Measurements from ENCODE around the gene TAS2R19.
A peak's percentile ranks its signal among the peaks of the same experiment; 100 is the strongest.
"Not testable (repeated sequence)": the region's sequence is repeated elsewhere in the genome, so short reads cannot be mapped to it uniquely, and the experiment has no call there.

Gene TAS2R19

DNA sequence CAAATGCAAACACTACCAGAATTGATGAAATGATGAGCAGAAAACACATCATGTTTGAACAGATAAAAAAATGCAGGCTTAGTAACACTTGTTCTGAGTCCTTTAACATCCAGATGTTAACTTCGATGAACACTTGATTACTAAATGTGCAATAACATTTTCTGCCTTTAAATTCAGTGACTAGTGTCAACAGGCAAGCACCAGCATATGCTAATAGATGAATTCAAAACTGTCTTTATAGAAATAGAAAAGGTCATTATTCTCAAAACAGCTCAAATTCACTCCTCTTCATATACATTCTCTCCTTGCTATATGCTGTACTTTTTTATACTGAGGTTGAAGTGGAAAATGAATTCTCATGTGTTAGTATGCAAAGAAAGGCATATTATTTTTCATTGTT is at the start of gene TAS2R19:
Gene TAS2R19 (minus strand): TSS at position 101 of the 400 bp plus-strand sequence. CDS start 49 bp downstream, at position 52.
- DNase-seq, result no peak

GRCh38 chr12:11071414-11071813 is 49.0 kb upstream of the TAS2R19 start:
- no peak for DNase-seq

- no peak for DNase-seq
Measured at GRCh38 chr12:11070999-11071398, 48.6 kb upstream of the TAS2R19 start.

DNA sequence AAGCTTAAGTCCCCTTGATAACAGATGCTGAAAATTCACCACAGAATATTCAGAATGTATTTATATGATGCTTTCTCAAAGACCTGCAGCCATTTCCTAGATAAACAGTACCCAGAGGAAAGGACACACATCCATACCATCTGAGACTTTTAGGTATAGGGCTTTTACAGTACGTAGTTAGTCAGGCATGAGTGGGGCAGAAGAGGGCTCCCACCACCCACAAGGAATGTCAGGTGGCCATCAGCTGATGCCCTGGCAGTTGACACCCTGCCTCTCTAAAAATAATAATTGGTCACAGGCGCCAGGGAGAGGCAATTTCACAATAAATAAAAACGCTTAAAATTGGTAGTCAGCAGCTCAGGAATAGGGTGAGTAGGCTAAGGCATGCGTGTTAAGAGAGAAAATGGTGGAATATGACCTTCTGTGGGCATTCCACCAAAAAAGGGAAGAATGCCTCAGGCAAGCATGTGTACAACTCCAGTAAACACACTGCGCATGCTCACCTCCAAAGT is 47.5 kb upstream of the TAS2R19 start:
- DNase-seq, result no peak

GRCh38 chr12:11067514-11067913 is 45.1 kb upstream of the TAS2R19 start:
- peak; percentile 44 to 77 for DNase-seq

DNA sequence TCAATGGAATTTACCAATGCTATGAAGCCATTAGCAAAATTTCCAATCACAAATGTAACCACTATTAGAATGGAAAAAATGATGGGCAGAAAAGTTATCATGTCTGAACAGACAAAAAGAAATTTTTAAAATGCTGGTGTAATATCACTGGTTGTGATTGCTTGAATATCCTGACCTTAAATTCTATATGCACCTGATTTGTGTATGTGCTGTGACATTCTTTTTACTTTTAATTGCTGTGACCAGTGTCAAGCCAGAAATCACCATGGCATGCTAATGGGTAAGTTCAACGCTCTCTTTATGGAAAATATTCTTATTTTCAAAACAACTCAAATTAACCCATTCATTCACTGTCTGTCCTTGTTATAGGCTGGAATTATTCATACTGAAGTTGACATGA is 39.8 kb upstream of the TAS2R19 start, which contains the start of gene TAS2R46:
Gene TAS2R46 (minus strand): TSS at position 101 of the 400 bp plus-strand sequence. CDS start 0 bp downstream, at position 101.
- DNase-seq, result not testable (repeated sequence)

DNA sequence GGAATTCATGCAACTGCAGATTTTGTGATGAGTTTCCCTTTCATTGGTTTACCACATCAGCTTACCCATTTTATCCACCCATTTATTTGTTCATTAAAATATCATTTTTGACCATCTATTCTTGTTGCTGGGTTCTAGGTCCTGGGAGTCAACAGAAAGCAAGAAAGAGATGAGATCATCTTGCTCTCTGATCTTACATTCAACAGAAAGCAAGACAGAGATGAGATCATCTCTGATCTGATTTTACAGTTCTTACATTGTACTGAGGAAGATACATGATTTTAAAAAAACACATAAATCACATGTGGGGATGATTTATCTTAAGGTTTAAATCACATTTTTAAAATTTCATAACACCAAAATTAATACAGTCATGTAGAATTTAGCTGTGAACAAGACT is 37.4 kb upstream of the TAS2R19 start:
- DNase-seq, result no peak

- DNase-seq, result no peak
Measured at GRCh38 chr12:11059041-11059440, 36.6 kb upstream of the TAS2R19 start.

DNA sequence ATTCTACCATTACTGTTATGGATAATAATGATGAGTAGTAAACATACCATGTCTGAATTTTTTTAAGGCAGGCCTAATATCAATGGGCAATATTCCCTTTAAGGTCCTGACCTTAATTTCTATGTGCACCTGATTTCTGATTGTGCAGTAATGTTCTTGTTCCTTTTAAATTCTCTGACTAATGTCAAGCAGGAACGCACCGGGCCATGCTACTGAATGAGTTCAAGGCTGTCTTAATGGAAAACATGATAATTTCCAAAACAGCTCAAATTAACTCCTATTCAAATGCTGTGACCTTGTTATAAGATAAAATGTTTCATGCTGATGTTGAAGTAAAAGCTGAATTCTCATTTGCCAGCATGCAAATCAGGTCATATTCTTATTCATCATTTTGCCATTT is 32.9 kb upstream of the TAS2R19 start:
- no peak for DNase-seq

GRCh38 chr12:11049806-11050531 is 27.5 kb upstream of the TAS2R19 start:
- DNase-seq, result not testable (repeated sequence)

GRCh38 chr12:11041366-11041765 is 18.9 kb upstream of the TAS2R19 start:
- not testable (repeated sequence) for DNase-seq

DNA sequence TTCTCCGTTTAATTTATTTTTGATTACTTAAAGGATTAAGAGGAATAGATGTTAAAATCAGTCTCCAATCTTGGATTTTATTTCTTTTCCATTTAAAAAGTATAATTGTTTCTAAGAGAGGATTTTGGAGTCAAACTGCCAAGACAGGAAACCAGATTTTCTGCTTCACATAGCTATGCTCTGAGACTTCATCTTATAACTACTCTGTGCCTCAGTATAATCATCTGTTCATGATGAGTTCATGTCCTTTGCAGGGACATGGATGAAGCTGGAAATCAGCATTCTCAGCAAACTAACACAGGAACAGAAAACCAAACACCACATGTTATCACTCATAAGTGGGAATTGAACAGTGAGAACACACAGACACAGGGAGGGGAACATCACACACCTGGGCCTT is 17.7 kb upstream of the TAS2R19 start:
- DNase-seq, result no peak

DNA sequence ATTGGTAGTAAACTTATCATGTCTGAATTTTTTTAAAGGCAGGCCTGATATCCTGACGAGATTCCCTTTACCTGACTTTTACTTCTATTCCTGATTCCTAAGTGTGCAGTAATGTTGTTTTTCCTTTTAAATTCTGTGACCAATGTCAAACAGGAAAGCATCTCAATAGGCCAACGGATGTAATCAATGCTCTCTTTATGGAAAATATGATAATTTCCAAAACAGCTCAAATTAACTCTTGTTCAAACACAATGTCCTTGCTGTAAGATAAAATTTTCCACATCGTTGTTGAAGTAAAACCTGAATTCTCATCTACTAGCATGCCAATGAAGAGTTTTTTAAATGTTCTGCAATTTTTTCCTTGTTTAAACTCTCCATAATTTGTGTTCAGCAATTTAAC is 16.8 kb upstream of the TAS2R19 start:
- no peak for DNase-seq

DNA sequence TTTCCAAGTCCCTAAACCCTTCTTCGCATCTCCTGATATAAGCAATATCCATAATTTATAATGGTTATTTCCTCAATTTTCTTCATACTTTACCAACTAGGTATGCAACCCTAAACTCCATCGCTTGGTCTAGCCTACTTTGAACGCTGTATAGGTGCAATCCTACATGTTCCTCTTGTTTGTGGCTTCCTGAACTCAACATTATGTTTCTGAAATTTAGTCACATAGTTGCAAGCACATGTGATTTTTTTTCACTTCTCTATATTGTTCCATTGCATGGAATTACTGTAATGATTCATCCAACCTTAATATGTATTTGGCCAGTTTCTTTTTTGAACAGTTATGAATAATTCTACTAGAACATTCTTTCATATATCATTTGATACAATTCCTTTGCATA is 11.5 kb upstream of the TAS2R19 start:
- DNase-seq, result not testable (repeated sequence)

DNA sequence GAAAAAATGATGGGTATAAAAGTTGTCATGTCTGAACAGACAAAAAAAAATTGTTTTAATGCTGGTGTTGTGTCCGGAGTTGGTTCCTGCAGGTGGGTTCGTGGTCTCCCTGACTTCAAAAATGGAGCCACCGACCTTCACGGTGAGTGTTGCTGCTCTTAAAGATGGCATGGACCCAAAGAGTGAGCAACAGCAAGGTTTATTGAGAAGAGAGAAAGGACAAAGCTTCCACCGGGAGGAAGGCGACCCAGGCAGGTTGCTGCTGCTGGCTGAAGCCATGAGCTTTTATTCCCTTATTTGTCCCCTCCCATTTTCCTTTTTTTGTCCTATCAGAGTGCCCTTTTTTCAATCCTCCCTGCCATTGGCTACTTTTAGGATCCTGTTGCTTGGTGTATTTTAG is 8.9 kb upstream of the TAS2R19 start, which contains the start of gene TAS2R31:
Gene TAS2R31 (minus strand): TSS at position 101 of the 400 bp plus-strand sequence. CDS start 72 bp downstream, at position 29.
- DNase-seq, result no peak

DNA sequence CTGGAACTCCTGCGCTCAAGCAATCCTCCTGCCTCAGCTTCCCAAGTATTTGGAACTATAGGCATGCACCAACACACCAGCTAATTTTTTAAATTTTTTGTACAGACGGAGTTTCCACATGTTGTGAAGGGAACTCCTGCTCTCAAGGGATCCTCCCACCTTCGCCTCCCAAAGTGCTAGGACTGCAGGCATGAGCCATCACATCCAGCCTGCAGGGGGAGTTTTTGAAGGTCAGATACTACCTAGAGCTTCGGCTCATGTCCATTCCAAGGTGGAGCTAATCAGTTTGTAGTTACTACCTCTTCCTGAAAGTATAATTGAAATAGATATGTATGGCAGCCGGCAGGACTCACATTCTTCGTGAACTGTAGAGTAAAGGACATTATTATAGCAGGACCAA is 3.7 kb upstream of the TAS2R19 start:
- DNase-seq, result no peak

- no peak for DNase-seq
Measured at GRCh38 chr12:11023387-11023786, 967 bp upstream of the TAS2R19 start.

- no peak for DNase-seq
Measured at GRCh38 chr12:11016937-11017336, 5.5 kb downstream of the TAS2R19 start.

DNA sequence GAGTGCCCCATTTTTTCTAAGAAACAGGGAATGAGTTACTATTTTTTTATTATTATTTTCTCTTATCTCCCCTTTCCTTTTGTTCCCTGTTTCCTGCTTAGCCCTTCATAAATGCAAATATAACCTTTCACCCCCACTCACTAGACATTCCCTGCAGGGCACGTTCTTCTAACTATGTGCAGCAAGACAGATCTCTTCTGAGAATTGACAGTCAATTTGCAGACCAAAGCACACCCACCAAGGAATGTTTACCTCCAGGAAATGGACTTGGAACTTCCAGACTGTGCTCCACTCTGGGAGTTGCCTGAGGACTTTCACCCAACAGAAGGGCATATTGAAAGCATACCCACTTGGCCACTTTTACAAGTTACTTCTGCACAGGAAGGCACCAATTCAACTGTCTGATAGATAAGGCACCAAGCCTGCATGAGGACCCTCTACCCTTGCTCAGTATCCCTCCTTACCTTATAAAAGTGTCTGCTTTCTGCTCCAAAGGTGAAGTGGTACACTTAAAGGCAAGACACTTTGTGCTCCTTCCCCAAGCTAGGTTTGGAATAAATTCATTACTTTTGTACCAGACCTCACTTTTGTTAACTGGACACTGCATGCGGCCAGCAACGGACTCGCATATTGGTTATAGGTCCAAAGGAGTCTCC is 6.5 kb downstream of the TAS2R19 start:
- no peak for DNase-seq

DNA sequence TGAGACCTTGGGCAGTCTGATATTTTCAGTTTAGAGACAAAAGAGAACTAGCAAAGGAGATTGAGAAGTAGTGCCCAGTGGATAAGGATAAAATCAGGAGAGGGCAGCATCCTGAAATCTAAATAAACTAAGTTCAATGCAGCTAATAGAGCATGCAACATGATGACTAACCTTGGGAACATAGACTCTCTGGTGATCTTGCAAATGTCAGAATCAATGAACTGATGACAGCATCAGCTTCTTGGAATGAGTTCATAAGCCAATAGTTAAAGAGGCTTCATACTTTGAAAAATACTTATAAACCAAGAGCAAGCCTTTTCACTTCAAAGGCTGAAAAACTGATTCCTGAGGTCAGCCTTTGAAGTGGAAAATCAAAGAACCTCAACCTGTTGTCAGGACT is 8.2 kb downstream of the TAS2R19 start:
- DNase-seq, result no peak

- DNase-seq, result no peak
Measured at GRCh38 chr12:11007608-11008007, 14.8 kb downstream of the TAS2R19 start.

DNA sequence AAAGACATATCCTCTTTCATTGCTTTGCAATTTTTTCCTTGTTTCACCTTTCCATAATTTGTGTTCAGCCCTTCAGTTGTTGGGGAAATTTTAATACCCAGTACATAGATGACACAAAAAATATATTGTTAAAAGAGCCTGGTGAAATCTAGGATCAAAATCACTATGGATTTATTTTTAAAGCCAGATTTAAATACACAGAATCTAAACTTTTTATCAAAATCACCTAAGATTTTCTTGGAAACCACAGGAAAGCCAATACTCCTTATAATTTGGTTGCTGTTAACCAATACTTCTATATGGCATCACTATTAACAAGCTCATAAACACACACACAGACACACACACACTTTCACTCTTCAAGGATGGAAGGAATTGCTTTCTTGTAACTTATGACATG is 24.2 kb downstream of the TAS2R19 start, which contains the start of gene TAS2R20:
Gene TAS2R20 (minus strand): TSS at position 101 of the 400 bp plus-strand sequence. CDS start 429 bp downstream, outside the sequence.
- DNase-seq, result no peak

DNA sequence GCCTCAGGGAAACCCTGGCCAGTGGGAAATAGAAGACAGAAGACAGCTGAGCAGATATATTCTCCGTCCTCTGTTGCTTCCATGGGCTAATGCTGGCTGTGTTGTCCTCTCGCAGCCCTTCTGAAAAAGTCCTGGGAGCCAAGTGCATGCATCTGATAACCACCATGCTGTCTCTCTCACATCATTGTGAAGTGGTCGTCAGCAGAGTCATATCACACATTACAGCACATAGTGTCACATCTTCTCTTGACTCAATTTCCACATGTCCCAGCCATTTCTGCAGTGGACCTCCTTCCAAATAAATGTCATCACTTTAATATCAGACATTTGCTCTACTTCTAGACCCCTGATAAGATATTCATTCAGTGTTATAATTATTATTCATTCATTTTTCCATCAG is 28.1 kb downstream of the TAS2R19 start:
- no peak for DNase-seq

DNA sequence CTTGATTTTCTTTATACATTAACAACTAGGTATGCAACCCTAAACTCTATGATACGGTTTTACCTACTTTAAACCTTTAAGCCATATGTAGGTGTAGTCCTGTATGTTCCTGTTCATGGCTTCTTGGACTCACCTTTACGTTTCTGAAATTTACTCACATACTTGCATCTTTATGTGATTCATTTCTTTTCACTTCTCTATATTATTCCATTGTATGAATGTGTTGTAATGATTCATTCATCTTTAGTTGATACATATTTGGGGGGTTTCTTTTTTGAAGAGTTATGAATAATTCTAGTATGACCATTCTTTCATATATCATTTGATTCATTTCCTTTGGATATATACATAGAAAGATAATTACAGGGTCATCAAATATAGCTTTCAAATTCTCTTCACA is 33.3 kb downstream of the TAS2R19 start:
- no peak for DNase-seq

Data from NCI-H446 (cell line).